Stimulated activated CD4-positive, alpha-beta T cell treated with anti-CD3 and anti-CD28 coated beads, Interleukin-1b, Interleukin-23, amount 100 ng/mL, for 24 hours (primary cell): ENCODE measurements around the gene B4GALNT3.

Experiments
- DNase-seq, 4 experiments: peaks; one replicate each; pipeline ENCODE4 v3.0.0-alpha.2; 2020; ENCODE audit warnings: low read depth in 4 of 4, low spot score in 1 of 4

The B4GALNT3 gene

GRCh38 chr12:507391-507796 lies 47.7 kb downstream of the B4GALNT3 start:
- DNase-seq = no peak

- DNase-seq = no peak
Observed at GRCh38 chr12:508145-508544, 48.4 kb downstream of the B4GALNT3 start.

- no peak for DNase-seq
Observed at GRCh38 chr12:508795-509194, 49.1 kb downstream of the B4GALNT3 start.

GRCh38 chr12:509500-509899 lies 49.8 kb downstream of the B4GALNT3 start:
- DNase-seq = no peak

- DNase-seq = no peak
Observed at GRCh38 chr12:510071-510825, 50.5 kb downstream of the B4GALNT3 start.

GRCh38 chr12:512933-513332 lies 53.2 kb downstream of the B4GALNT3 start:
- DNase-seq = no peak

GRCh38 chr12:513446-513845 lies 53.7 kb downstream of the B4GALNT3 start:
- no peak for DNase-seq

GRCh38 chr12:517538-517937 lies 57.8 kb downstream of the B4GALNT3 start:
- no peak for DNase-seq

GRCh38 chr12:520119-520518 lies 60.4 kb downstream of the B4GALNT3 start:
- DNase-seq = no peak

- DNase-seq = no peak
Observed at GRCh38 chr12:522692-523378, 63.1 kb downstream of the B4GALNT3 start.

GRCh38 chr12:524167-524951 lies 64.6 kb downstream of the B4GALNT3 start:
- no peak for DNase-seq

- DNase-seq = no peak
Observed at GRCh38 chr12:526089-526488, 66.3 kb downstream of the B4GALNT3 start.

- no peak for DNase-seq
Observed at GRCh38 chr12:527241-527640, 67.5 kb downstream of the B4GALNT3 start.

GRCh38 chr12:527729-528128 lies 68.0 kb downstream of the B4GALNT3 start:
- DNase-seq = no peak

GRCh38 chr12:530308-530707 lies 70.6 kb downstream of the B4GALNT3 start:
- DNase-seq = no peak

- no peak for DNase-seq
Observed at GRCh38 chr12:530821-531220, 71.1 kb downstream of the B4GALNT3 start.

- no peak for DNase-seq
Observed at GRCh38 chr12:531951-532585, 72.3 kb downstream of the B4GALNT3 start.

GRCh38 chr12:532908-533565 lies 73.3 kb downstream of the B4GALNT3 start:
- no peak for DNase-seq

GRCh38 chr12:533718-534117 lies 74.0 kb downstream of the B4GALNT3 start:
- DNase-seq = no peak

- no peak for DNase-seq
Observed at GRCh38 chr12:534216-534615, 74.5 kb downstream of the B4GALNT3 start.

GRCh38 chr12:535396-535795 lies 75.7 kb downstream of the B4GALNT3 start:
- DNase-seq = no peak
